B cell (primary cell): ENCODE results near the gene SNX24. TPM values are rescaled to one million over a fixed set of nuclear protein-coding genes. Genes with fewer than 3 reads are reported as not detected.

ENCODE experiments used
- ATAC-seq: fragments of 200-7000 bp; cut with Tn5 transposase; one replicate; pipeline ENCODE4 v1.10.0; 2021; ENCODE audit warnings: low read depth, mild to moderate bottlenecking, moderate number of reproducible peaks, moderate library complexity
- CTCF ChIA-PET: fragments of 350-600 bp; sonication (Branson Sonifier 250); formaldehyde crosslinking; loops from one replicate; lab custom pipeline; 2021; ENCODE audit warnings: antibody characterized with exemption, inconsistent platforms; lab: Charles Lee
- POLR2A ChIA-PET: fragments of 350-600 bp; sonication (Branson Sonifier 250); formaldehyde crosslinking; loops from one replicate; lab custom pipeline; 2021; ENCODE audit warnings: antibody characterized with exemption; lab: Charles Lee
- DNase-seq: peaks from one replicate; pipeline ENCODE4 v3.0.0; 2013
- H2AFZ ChIP-seq: 2 replicates; pipeline ENCODE4 v1.6.1; 2012; ENCODE audit warnings: mild to moderate bottlenecking, low read depth, low read length; ENCODE audit not compliant: insufficient read depth, poor library complexity, severe bottlenecking
- H3K27ac ChIP-seq, 2 donors: 1 replicate in 1 of 2; 2 replicates in 1 of 2; pipeline ENCODE4 v1.5.1; 2012 to 2013; ENCODE audit warnings: low read length in 2 of 2, mild to moderate bottlenecking in 2 of 2, moderate library complexity in 1 of 2
- H3K27me3 ChIP-seq, 4 experiments: fragments of 200-600 bp in 1 of 4; sonication (generic) in 1 of 4; replicated peaks in 1 of 4; 1 replicate in 2 of 4; 2 replicates in 2 of 4; pipeline versions ENCODE4 v1.6.1 to v1.7.0; 2013 to 2016; ENCODE audit warnings: low read length in 3 of 4, mild to moderate bottlenecking in 2 of 4, mixed read lengths in 1 of 4, moderate library complexity in 1 of 4; ENCODE audit not compliant: insufficient read depth in 4 of 4, control insufficient read depth in 3 of 4; ENCODE audit errors: control extremely low read depth in 1 of 4
- H3K36me3 ChIP-seq, 2 experiments: replicated peaks in 1 of 2; 1 replicate in 1 of 2; 2 replicates in 1 of 2; pipeline versions ENCODE4 v1.6.1 to v1.7.1; 2013; ENCODE audit warnings: low read length in 1 of 2; ENCODE audit not compliant: insufficient read depth in 2 of 2, control insufficient read depth in 1 of 2; ENCODE audit errors: control extremely low read depth in 1 of 2, extremely low read depth in 1 of 2
- H3K4me1 ChIP-seq, 2 donors: fragments of 200-600 bp in 1 of 2; sonication (generic) in 1 of 2; 1 replicate in 1 of 2; 2 replicates in 1 of 2; pipeline versions ENCODE4 v1.5.1 to v1.6.1; 2013 to 2017; ENCODE audit warnings: low read length in 2 of 2; ENCODE audit not compliant: control insufficient read depth in 2 of 2, insufficient read depth in 2 of 2
- H3K4me2 ChIP-seq: replicated peaks from 2 replicates; pipeline ENCODE3; 2012; ENCODE audit warnings: mild to moderate bottlenecking, low read depth, low read length; ENCODE audit not compliant: poor library complexity, severe bottlenecking
- H3K4me3 ChIP-seq, 5 experiments: fragments of 200-600 bp in 1 of 5; sonication (generic) in 1 of 5; 1 replicate in 3 of 5; 2 replicates in 2 of 5; pipeline versions ENCODE4 v1.5.1 to v1.7.0; 2011 to 2016; ENCODE audit warnings: low read length in 4 of 5, mild to moderate bottlenecking in 4 of 5, low read depth in 2 of 5, control low read depth in 1 of 5, moderate library complexity in 1 of 5; ENCODE audit not compliant: insufficient read depth in 1 of 5; ENCODE audit errors: control extremely low read depth in 1 of 5, extremely low read depth in 1 of 5
- H3K79me2 ChIP-seq: fragments of 200-600 bp; sonication (generic); one replicate; pipeline ENCODE4 v1.6.0; 2016; ENCODE audit warnings: low read length; ENCODE audit not compliant: control insufficient read depth, insufficient read depth
- H3K9ac ChIP-seq: fragments of 200-600 bp; sonication (generic); 2 replicates; pipeline ENCODE4 v1.6.1; 2017; ENCODE audit warnings: mild to moderate bottlenecking, low read length, moderate library complexity
- H3K9me3 ChIP-seq, 3 donors: one replicate each; pipeline versions ENCODE4 v1.6.1 to v1.7.1; 2013; ENCODE audit warnings: low read length in 2 of 3; ENCODE audit not compliant: control insufficient read depth in 2 of 3, insufficient read depth in 1 of 3; ENCODE audit errors: control extremely low read depth in 1 of 3
- H4K20me1 ChIP-seq: 2 replicates; pipeline ENCODE4 v1.6.0; 2012; ENCODE audit warnings: mild to moderate bottlenecking, low read length; ENCODE audit not compliant: insufficient read depth, control insufficient read depth, poor library complexity, severe bottlenecking
- H3K27ac Mint-ChIP-seq: one replicate; pipeline ENCODE4 v1.8.0; 2021; ENCODE audit warnings: mixed read lengths
- H3K27me3 Mint-ChIP-seq: one replicate; pipeline ENCODE4 v1.8.0; 2021; ENCODE audit warnings: mixed read lengths
- H3K4me1 Mint-ChIP-seq: one replicate; pipeline ENCODE4 v1.8.0; 2021; ENCODE audit warnings: mixed read lengths
- H3K4me3 Mint-ChIP-seq: one replicate; pipeline ENCODE4 v1.8.0; 2021; ENCODE audit warnings: mixed read lengths
- H3K9me3 Mint-ChIP-seq: one replicate; pipeline ENCODE4 v1.8.0; 2022; ENCODE audit warnings: mixed read lengths; ENCODE audit not compliant: insufficient read depth
- EZH2 ChIP-seq: IDR thresholded peaks from 2 replicates; pipeline ENCODE4 v1.6.1; 2012; ENCODE audit warnings: borderline replicate concordance, low read depth, mild to moderate bottlenecking, moderate library complexity, low read length; ENCODE audit not compliant: insufficient read depth, poor library complexity, severe bottlenecking
- WGBS: methylation state at CpG from one replicate; pipeline ENCODE4 v1.1.5; 2013; ENCODE audit warnings: missing lambda C conversion rate; ENCODE audit not compliant: insufficient coverage; 5-methylcytosine and 5-hydroxymethylcytosine counted together
- intact Hi-C: fragments of 100-400 bp; cut with micrococcal nuclease; formaldehyde crosslinking; loops from one replicate; pipeline ENCODE4 v1.10.0; 2022
- polyA plus RNA-seq: library from polyadenylated mRNA; depleted of rRNA; stranded (reverse); fragments of >200 nt; gene quantifications from 2 replicates; pipeline ENCODE4 v1.2.3, GENCODE V29; 2012
- total RNA-seq, 2 donors: library from RNA; stranded (reverse); fragments of 120-200 nt in 1 of 2; gene quantifications; 1 replicate in 1 of 2; 2 replicates in 1 of 2; pipeline versions ENCODE4 v1.2.3 to v1.2.4, GENCODE V29; 2013 to 2022
- TF ChIP-seq, protein P1 (sequence below): fragments of 200-600 bp; IDR thresholded peaks from one replicate; pipeline ENCODE4 v1.8.0; 2022; ENCODE audit warnings: antibody characterized with exemption, mild to moderate bottlenecking

Gene SNX24
- total and polyA plus RNA-seq, 2 donors (not counting 1 experiment from before 2014, with no cell fraction given), result 1.1 to 9.3 TPM

DNA sequence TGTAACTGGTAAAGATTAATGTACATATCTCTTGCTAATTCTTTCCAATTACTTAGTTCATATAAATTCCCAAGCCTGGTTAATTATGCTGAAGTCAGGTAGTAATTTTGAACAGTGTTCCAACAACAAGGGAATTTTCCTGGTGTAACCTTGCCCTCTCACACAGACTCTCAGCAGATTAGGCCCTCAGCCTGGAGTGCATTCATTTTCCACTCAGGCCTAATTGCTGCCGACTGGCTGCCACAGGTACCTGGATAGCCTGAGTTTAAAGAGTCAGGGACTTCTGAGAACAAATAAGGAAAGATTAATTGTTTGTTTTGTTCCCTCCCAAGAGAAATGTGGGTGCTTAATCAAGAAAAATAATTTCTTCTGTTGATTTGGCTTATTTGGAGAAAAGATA is 119.7 kb downstream of the SNX24 start:
- H3K27me3 ChIP-seq, result no peaks in the 10 kb centered on the region
- no peaks in the 10 kb centered on the region for H3K36me3 ChIP-seq
- no peaks in the 10 kb centered on the region for H4K20me1 ChIP-seq
- no peaks in the 10 kb centered on the region for H3K9me3 Mint-ChIP-seq
- H3K4me3 Mint-ChIP-seq, result no peak overlapping the region
- peaks cover 9% of the 10 kb centered on the region for H3K4me1 Mint-ChIP-seq
- no peak overlapping the region for H3K27ac Mint-ChIP-seq
- H3K4me1 ChIP-seq, result peaks cover 0 to 4% of the 10 kb centered on the region in 2 donors
- no peaks in the 10 kb centered on the region for H3K9me3 ChIP-seq
- H3K4me3 ChIP-seq, result no peak overlapping the region
- no peak overlapping the region for H3K27ac ChIP-seq
- no peaks in the 10 kb centered on the region for H3K79me2 ChIP-seq
- no peak overlapping the region for H3K9ac ChIP-seq
- H3K4me2 ChIP-seq, result no peak overlapping the region
- no peak for TF ChIP-seq EZH2
- TF ChIP-seq, protein P1, sequence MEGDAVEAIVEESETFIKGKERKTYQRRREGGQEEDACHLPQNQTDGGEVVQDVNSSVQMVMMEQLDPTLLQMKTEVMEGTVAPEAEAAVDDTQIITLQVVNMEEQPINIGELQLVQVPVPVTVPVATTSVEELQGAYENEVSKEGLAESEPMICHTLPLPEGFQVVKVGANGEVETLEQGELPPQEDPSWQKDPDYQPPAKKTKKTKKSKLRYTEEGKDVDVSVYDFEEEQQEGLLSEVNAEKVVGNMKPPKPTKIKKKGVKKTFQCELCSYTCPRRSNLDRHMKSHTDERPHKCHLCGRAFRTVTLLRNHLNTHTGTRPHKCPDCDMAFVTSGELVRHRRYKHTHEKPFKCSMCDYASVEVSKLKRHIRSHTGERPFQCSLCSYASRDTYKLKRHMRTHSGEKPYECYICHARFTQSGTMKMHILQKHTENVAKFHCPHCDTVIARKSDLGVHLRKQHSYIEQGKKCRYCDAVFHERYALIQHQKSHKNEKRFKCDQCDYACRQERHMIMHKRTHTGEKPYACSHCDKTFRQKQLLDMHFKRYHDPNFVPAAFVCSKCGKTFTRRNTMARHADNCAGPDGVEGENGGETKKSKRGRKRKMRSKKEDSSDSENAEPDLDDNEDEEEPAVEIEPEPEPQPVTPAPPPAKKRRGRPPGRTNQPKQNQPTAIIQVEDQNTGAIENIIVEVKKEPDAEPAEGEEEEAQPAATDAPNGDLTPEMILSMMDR, result no peak
- ChIA-PET POLR2A (no interaction called here), CTCF (no interaction called here)
- no peaks in the 10 kb centered on the region for H3K27me3 Mint-ChIP-seq
- intact Hi-C loops, result no loop called here
- 80% methylated on average over 1 of the region's 1 CpG for WGBS
- no peak for DNase-seq
- no peak overlapping the region for H2AFZ ChIP-seq
- no peak for ATAC-seq

DNA sequence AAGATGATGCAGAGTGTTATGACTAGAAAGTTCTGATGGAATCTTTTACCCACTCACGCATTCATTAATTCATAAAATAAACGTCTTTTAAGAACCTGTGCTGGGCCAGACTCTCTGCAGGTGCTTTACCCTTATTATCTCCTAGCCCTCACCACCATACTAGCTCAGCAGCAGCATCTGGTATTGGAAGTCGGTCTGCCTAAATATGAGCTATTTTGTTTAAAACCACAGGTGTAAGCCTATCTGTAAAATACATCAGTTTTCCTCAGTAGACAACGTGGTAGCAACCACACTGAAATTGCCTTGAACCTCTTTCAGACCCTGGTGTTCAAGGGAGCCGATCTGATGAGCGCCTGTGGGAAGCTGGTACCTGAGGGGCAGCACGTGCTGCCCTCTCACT is 121.7 kb downstream of the SNX24 start:
- Mint-ChIP-seq H3K9me3 (no peaks in the 10 kb centered on the region), H3K4me3 (peak overlapping the region; percentile 19), H3K27ac (no peak overlapping the region), H3K27me3 (no peaks in the 10 kb centered on the region), H3K4me1 (peaks cover 9% of the 10 kb centered on the region)
- H3K79me2 ChIP-seq, result no peaks in the 10 kb centered on the region
- H2AFZ ChIP-seq, result no peak overlapping the region
- ATAC-seq (no peak), DNase-seq (no peak)
- ChIA-PET CTCF (no interaction called here), POLR2A (no interaction called here)
- 82% methylated on average over 6 of the region's 7 CpGs for WGBS
- H4K20me1 ChIP-seq, result no peaks in the 10 kb centered on the region
- H3K9ac ChIP-seq, result no peak overlapping the region
- peak overlapping the region; percentile 6 for H3K4me2 ChIP-seq
- H3K27me3 ChIP-seq, result no peaks in the 10 kb centered on the region
- H3K4me1 ChIP-seq, result peaks cover 0 to 4% of the 10 kb centered on the region in 2 donors
- no peak overlapping the region for H3K27ac ChIP-seq
- TF ChIP-seq, protein P1, result no peak
- TF ChIP-seq EZH2, result no peak
- H3K4me3 ChIP-seq, result no peak overlapping the region
- no peaks in the 10 kb centered on the region for H3K36me3 ChIP-seq
- H3K9me3 ChIP-seq, result no peaks in the 10 kb centered on the region
- intact Hi-C loops, result no loop called here
